ENCODE measurements around the gene NR1D2.

The NR1D2 gene

GRCh38 chr3:23960649-23961048, 15.6 kb downstream of the NR1D2 start (continued):
- TF ChIP-seq AEBP2 (tag by site-specific recombination; IDR thresholded peaks at IDR 0.05; ENCODE audit: borderline replicate concordance) (no peak), ZNF155 (tag by site-specific recombination; IDR thresholded peaks at IDR 0.05) (no peak), ZNF140 (tag by site-specific recombination; IDR thresholded peaks at IDR 0.05) (no peak), FEZF1 (tag by site-specific recombination; IDR thresholded peaks at IDR 0.05) (peak; percentile 57), ZNF26 (tag by site-specific recombination; IDR thresholded peaks at IDR 0.05) (no peak), ZNF530 (tag by site-specific recombination; IDR thresholded peaks at IDR 0.05; ENCODE audit: low read depth) (no peak), ZNF768 (tag by site-specific recombination; IDR thresholded peaks at IDR 0.05) (no peak), ZXDB (tag by site-specific recombination; IDR thresholded peaks at IDR 0.05) (peak; percentile 39; the same call in 1 of the 2 replicates), REST (tag by site-specific recombination; IDR thresholded peaks at IDR 0.05) (no peak), ZNF24 (tag by site-specific recombination; IDR thresholded peaks at IDR 0.05) (no peak), ZNF626 (tag by site-specific recombination; IDR thresholded peaks at IDR 0.05) (no peak), ZNF843 (tag by site-specific recombination; IDR thresholded peaks at IDR 0.05) (peak; percentile 82), ZBTB44 (tag by site-specific recombination; IDR thresholded peaks at IDR 0.05) (no peak), PRDM4 (tag by site-specific recombination; IDR thresholded peaks at IDR 0.05) (0 out of 2 replicates have a peak, but pooled peaks have one; percentile 36), ZBTB11 (tag by site-specific recombination; conservative IDR thresholded peaks at IDR 0.05; ENCODE audit: low read depth) (no peak), ZEB2 (tag by site-specific recombination; IDR thresholded peaks at IDR 0.05) (peak; percentile 69), HOXD13 (CRISPR knock-in tag; IDR thresholded peaks at IDR 0.05; ENCODE audit: borderline replicate concordance) (no peak)
- TF ChIP-seq, protein P1, sequence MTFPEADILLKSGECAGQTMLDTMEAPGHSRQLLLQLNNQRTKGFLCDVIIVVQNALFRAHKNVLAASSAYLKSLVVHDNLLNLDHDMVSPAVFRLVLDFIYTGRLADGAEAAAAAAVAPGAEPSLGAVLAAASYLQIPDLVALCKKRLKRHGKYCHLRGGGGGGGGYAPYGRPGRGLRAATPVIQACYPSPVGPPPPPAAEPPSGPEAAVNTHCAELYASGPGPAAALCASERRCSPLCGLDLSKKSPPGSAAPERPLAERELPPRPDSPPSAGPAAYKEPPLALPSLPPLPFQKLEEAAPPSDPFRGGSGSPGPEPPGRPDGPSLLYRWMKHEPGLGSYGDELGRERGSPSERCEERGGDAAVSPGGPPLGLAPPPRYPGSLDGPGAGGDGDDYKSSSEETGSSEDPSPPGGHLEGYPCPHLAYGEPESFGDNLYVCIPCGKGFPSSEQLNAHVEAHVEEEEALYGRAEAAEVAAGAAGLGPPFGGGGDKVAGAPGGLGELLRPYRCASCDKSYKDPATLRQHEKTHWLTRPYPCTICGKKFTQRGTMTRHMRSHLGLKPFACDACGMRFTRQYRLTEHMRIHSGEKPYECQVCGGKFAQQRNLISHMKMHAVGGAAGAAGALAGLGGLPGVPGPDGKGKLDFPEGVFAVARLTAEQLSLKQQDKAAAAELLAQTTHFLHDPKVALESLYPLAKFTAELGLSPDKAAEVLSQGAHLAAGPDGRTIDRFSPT (tag by site-specific recombination; IDR thresholded peaks at IDR 0.05) = no peak
- TF ChIP-seq, protein P2, sequence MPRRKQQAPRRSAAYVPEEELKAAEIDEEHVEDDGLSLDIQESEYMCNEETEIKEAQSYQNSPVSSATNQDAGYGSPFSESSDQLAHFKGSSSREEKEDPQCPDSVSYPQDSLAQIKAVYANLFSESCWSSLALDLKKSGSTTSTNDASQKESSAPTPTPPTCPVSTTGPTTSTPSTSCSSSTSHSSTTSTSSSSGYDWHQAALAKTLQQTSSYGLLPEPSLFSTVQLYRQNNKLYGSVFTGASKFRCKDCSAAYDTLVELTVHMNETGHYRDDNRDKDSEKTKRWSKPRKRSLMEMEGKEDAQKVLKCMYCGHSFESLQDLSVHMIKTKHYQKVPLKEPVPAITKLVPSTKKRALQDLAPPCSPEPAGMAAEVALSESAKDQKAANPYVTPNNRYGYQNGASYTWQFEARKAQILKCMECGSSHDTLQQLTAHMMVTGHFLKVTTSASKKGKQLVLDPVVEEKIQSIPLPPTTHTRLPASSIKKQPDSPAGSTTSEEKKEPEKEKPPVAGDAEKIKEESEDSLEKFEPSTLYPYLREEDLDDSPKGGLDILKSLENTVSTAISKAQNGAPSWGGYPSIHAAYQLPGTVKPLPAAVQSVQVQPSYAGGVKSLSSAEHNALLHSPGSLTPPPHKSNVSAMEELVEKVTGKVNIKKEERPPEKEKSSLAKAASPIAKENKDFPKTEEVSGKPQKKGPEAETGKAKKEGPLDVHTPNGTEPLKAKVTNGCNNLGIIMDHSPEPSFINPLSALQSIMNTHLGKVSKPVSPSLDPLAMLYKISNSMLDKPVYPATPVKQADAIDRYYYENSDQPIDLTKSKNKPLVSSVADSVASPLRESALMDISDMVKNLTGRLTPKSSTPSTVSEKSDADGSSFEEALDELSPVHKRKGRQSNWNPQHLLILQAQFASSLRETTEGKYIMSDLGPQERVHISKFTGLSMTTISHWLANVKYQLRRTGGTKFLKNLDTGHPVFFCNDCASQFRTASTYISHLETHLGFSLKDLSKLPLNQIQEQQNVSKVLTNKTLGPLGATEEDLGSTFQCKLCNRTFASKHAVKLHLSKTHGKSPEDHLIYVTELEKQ (tag by site-specific recombination; IDR thresholded peaks at IDR 0.05; ENCODE audit: borderline replicate concordance) = peak; percentile 65; the same call in 1 of the 2 replicates

Measured in HEK293 (cell line).